Activated CD8-positive, alpha-beta memory T cell treated with anti-CD3 and anti-CD28 coated beads for 36 hours (primary cell): ENCODE measurements around the gene CNIH1. TPM values are rescaled to one million over a fixed set of nuclear protein-coding genes. Genes with fewer than 3 reads are reported as not detected.

Experiments used
- CTCF ChIA-PET: fragments of 350-600 bp; sonication (Branson Sonifier 250); formaldehyde crosslinking; loops from one replicate; lab custom pipeline; 2021; ENCODE audit warnings: antibody characterized with exemption; lab: Charles Lee
- POLR2A ChIA-PET: fragments of 350-600 bp; sonication (Branson Sonifier 250); formaldehyde crosslinking; loops from one replicate; lab custom pipeline; 2021; ENCODE audit warnings: antibody characterized with exemption; lab: Charles Lee
- total RNA-seq, 2 experiments: library from RNA; stranded (reverse); gene quantifications; one replicate each; pipeline ENCODE4 v1.2.3, GENCODE V29; 2021

The CNIH1 gene
- total RNA-seq: 100 to 1,000 TPM; 106 to 109 TPM

- ChIA-PET POLR2A (interaction anchor here (0.6 kb wide), 1 partner anchor 1182 kb away, joined by 3 read pairs; no protein-coding TSS in a partner anchor), CTCF (interaction anchor here (0.7 to 0.8 kb wide), 2 partner anchors 15 to 728 kb away, joined by 3 read pairs; no protein-coding TSS in a partner anchor)
Measured at GRCh38 chr14:54440873-54441868, at the start of gene CNIH1. TSS of gene CNIH1 (minus strand) at chr14:54441374. CDS start at chr14:54441327, 47 bp downstream.

DNA sequence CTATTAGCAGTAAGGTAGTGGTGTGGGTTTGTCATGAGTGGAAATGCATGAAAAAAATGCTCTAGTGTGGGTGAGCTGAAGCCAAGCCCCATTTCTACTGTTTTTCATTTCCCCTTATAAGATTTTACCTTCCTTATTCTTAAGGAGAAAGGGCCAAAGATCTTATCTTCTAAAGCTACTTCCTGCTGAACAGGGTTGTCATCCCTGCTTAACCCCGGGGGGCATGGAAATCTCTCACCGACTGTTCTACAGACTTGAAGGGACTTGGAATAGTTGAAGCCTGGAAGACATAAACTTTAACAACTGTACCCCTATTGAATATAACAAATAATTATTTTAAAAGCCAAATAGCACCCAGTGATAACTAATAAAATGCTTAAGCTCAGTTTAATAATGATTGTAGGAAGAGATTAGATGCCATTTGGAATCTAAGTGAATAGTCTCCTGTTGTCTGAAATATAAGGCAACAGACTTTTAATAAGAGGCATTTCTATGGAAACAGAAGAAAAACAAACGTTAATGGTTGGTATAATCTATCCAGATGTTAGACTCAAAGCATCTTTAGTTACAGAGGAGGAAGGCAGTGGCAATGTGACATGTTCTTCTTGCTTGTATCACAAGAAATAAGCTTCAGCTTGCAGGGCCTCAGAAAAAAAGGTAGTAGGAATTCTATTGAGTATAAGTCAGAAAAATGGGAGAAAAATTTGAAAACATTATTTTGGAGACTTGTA is 49.4 kb upstream of the CNIH1 start:
- POLR2A ChIA-PET: no interaction called here

GRCh38 chr14:54489731-54490444 is 48.7 kb upstream of the CNIH1 start:
- ChIA-PET POLR2A (interaction anchor here (0.6 to 0.7 kb wide), 2 partner anchors 35 to 50 kb away, joined by 5 to 9 read pairs; no protein-coding TSS in a partner anchor), CTCF (interaction anchor here (0.7 to 1.7 kb wide), 6 partner anchors 10 to 417 kb away, joined by 3 to 6 read pairs (median 3); no protein-coding TSS in a partner anchor)

More for the DNA sequence above, 49.4 kb upstream of the CNIH1 start:
- CTCF ChIA-PET: interaction anchor here (1.3 kb wide), 1 partner anchor 73 kb away, joined by 3 read pairs; no protein-coding TSS in a partner anchor

GRCh38 chr14:54489318-54489683 is 48.1 kb upstream of the CNIH1 start:
- ChIA-PET CTCF (interaction anchor here (0.6 to 1.7 kb wide), 7 partner anchors 10 to 1649 kb away, joined by 3 to 6 read pairs (median 3); no protein-coding TSS in a partner anchor), POLR2A (interaction anchor here (0.6 to 0.7 kb wide), 3 partner anchors 34 to 99 kb away, joined by 3 to 9 read pairs (median 5); no protein-coding TSS in a partner anchor)

GRCh38 chr14:54488646-54489317 is 47.6 kb upstream of the CNIH1 start, which contains the start of gene GMFB:
TSS of gene GMFB (minus strand) at chr14:54488980. CDS start at chr14:54488927, 53 bp downstream.
- CTCF ChIA-PET: interaction anchor here (0.6 to 1.7 kb wide), 6 partner anchors 9 to 1650 kb away, joined by 3 to 6 read pairs (median 4); partner anchors contain the start of gene CGRRF1

DNA sequence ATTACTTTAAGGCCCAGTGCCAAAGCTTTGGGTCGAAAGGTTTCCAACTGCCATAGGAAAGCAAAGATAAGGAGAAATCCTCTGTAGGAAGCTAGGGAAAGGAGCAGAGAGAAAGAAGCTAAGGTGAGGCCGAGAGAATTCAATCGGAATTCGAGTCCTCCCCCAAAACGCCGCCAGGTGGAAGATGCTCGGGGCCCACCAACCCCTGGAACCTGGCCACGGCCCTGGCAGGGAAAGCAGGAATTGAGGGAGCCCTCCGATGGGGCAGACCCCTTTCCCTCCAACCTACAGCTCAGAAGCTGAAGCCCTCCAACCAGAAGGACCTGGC is 47.1 kb upstream of the CNIH1 start:
- ChIA-PET CTCF (interaction anchor here (0.6 to 1.7 kb wide), 4 partner anchors 9 to 80 kb away, joined by 3 to 6 read pairs (median 3); partner anchors contain the start of gene CGRRF1), POLR2A (interaction anchor here (2.6 kb wide), 1 partner anchor 21 kb away, joined by 12 read pairs; the partner anchor contains the start of gene CGRRF1)

More at GRCh38 chr14:54488646-54489317, 47.6 kb upstream of the CNIH1 start, which contains the start of gene GMFB:
- POLR2A ChIA-PET: interaction anchor here (0.6 to 2.6 kb wide), 3 partner anchors 21 to 98 kb away, joined by 3 to 12 read pairs (median 9); partner anchors contain the start of gene CGRRF1

DNA sequence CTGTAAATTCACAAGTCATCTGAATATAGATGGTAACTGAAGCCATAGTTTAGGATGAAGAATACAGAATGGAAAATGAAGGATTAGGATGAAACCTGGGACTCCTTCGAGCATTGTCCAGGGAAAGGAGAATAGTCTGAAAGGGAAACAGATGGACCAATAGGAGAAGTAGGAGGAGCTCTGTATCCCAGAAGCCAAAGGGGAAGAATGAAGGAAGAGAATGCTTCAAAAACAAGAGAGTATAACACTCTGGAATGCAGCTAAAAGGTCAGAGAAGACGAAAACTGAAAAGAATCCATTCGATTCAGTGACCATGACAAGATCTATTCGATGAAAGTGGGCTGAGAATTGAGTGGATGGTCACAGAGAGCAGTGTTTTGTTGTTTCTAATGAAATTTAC is 46.6 kb upstream of the CNIH1 start:
- CTCF ChIA-PET: interaction anchor here (0.6 to 1.3 kb wide), 2 partner anchors 22 to 81 kb away, joined by 3 read pairs; partner anchors contain the start of gene CGRRF1
- POLR2A ChIA-PET: interaction anchor here (1.3 to 2.6 kb wide), 2 partner anchors 22 to 91 kb away, joined by 3 to 12 read pairs; partner anchors contain the start of genes CDKN3 and CGRRF1

GRCh38 chr14:54486685-54487084 is 45.5 kb upstream of the CNIH1 start:
- CTCF ChIA-PET: no interaction called here
- POLR2A ChIA-PET: interaction anchor here (1.3 to 2.6 kb wide), 2 partner anchors 23 to 90 kb away, joined by 3 to 12 read pairs; partner anchors contain the start of genes CDKN3 and CGRRF1

GRCh38 chr14:54483846-54484245 is 42.7 kb upstream of the CNIH1 start:
- CTCF ChIA-PET: no interaction called here

DNA sequence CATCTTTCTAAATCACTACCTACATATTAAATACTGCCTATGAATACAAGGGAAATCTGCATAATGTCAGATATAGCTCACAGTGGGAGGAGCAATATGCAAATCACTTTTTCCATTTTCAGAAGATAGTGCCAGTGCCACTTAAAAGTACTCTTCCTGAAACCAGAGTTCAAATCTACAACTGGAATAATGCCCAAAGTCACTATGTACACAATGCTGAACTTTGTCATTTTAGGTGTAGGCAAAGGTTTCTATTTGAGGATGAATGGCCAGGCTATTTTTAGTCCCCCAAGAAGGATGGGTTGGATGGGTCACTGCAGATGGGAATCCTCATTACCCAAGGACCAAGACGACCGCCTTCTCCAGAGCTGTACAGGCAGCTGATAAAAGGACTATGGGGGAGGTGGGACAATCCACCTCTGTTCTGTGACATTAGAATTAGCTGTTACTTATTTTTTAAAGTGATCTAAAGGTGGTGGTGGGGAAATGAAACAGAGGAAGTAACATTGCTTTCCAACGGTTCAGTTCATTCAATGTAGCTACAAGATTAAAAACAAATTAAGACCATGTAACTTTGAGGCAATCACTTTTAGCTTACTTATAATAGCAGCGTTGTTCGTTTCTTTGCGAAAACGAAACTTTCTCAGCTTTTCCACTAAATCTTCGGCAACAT is 42.0 kb upstream of the CNIH1 start:
- CTCF ChIA-PET: no interaction called here
- POLR2A ChIA-PET: no interaction called here

More at GRCh38 chr14:54483846-54484245, 42.7 kb upstream of the CNIH1 start:
- POLR2A ChIA-PET: no interaction called here

DNA sequence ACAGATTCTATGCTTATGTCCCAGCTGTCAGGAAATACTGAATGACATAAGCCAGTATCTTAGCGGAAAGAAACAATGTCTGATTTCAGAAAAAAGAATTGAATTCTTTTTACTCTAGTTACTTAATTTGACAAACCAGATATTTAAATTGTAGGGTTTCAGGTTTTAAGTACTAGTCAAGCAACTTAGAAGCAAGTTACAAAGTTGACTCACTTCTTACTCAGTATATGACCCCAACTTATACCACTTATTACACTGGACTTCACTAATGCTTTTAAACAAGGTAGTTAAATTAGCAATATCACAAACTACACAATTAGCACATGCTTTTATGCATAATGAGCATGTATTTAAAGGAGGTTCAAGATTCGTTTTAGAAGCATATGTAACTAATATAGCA is 40.5 kb upstream of the CNIH1 start:
- POLR2A ChIA-PET: no interaction called here
- CTCF ChIA-PET: no interaction called here

DNA sequence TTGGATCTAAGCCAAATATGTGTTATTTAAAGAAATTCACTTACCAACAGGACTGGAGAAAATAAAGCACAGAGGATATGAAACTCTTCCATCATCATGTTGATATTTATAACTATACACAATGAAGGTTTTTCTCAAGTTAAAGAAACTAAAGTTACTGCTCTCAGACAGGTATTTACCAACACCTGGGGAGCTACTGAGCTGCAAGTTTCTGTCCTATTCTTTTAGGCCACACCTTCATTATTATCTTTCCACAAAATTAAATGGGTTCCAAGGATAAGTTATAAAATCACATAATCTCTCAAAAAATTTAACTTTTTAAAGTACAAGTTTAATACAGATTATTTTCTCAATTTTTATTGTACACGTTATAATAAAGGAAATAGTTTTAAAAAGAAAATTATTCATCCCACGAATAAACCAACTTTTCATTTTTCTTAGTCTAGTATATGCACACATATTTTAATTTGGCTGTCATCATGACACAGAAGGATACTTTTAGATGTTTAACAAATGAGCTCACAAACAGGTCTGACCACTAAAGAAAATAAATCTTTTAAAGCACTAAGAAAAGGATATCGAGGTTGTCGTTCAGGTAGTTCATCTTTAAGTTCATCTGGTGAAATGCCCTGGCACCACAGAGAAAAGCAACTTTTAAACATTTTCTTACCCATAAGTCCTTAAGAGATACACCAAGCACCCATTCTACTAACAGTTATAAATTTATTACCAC is 39.8 kb upstream of the CNIH1 start:
- POLR2A ChIA-PET: no interaction called here
- CTCF ChIA-PET: no interaction called here

DNA sequence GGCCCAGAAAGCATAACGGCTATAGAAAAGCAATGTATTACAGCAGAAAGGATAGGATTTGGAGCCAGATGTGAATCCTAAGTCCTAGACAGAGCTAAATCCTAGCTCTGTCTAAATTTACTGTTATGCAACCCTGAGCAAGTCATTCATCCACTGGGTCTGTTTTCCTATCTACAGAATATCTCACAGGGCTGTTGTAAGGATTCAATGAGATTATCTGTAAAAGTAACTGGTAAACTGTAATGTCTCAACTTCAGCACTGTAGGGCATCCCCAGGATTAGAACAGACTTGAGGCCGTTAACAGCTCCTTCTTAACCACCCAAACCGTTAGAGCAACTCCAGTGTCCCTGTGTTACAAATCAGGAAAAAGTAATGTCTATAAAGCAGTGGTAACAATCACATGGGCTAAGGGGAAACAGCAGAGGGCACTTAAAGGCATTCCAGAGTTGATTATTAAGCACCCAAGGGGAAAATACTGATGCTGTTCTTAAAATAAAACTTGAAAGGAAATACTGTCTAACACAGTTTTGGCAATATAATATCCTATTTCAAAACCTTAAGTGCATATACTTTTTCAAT is 37.6 kb upstream of the CNIH1 start:
- ChIA-PET POLR2A (no interaction called here), CTCF (no interaction called here)

DNA sequence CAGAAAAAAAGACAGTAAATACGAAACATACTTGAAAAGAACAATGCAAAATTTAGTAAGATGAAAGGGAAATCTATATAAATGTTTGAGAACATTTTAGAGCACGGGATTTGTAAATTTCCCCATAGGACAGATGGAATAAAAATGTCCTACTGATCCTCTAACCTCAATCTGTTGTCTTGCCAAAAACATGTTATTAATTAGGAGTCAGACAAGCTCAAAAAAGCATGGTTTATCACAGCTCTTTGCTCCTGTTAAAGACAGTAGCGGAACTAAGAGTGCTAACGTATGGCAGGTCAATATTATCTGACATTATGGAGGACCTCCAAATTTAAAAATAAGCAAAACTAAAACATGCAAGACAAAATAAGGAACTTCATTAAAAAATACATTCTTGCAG is 34.7 kb upstream of the CNIH1 start:
- CTCF ChIA-PET: no interaction called here

GRCh38 chr14:54475187-54475899 is 34.2 kb upstream of the CNIH1 start:
- POLR2A ChIA-PET: no interaction called here
- CTCF ChIA-PET: no interaction called here

More for the DNA sequence above, 34.7 kb upstream of the CNIH1 start:
- POLR2A ChIA-PET: no interaction called here
